NCI-H2029 (cell line): ENCODE data around the gene KCNK3.
"Not testable (repeated sequence)": the region's sequence is repeated elsewhere in the genome, so short reads cannot be mapped to it uniquely, and the experiment has no call there.

Experiments
- DNase-seq: peaks from one replicate; lab custom pipeline; 2025; lab: John Stamatoyannopoulos, UW

The KCNK3 gene

DNA sequence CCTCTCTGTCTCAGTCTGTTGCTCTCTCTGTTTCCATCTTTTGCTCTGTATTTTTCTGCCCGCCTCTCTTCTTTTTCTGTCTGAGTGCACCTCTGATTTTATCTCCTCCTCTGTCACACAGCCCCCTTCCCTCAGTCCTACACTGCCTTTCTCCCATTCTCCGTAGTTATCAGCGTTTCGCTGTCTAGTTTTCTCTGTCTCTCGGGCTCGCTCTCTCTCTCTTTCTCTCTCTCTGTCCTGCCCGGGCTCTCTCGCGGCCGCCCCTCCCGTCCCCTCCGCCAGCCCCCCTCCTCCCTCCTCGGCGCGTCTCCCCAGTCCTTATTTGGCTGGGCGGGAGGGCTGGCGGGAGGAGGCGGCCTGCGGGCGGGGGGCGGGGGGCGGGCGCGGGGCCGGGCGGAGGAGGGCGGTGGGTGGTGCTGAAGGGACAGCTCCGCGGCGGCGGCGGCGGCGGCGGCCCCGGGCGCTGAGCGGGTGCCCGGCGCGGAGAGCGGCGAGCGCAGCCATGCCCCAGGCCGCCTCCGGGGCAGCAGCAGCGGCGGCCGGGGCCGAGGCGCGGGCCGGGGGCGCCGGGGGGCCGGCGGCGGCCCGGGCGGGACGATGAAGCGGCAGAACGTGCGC lies at the start of gene KCNK3:
KCNK3 (plus strand) TSS at position 444 of the 618 bp plus-strand sequence; CDS start at position 598, 154 bp downstream.
- peak; percentile 52 for DNase-seq

DNA sequence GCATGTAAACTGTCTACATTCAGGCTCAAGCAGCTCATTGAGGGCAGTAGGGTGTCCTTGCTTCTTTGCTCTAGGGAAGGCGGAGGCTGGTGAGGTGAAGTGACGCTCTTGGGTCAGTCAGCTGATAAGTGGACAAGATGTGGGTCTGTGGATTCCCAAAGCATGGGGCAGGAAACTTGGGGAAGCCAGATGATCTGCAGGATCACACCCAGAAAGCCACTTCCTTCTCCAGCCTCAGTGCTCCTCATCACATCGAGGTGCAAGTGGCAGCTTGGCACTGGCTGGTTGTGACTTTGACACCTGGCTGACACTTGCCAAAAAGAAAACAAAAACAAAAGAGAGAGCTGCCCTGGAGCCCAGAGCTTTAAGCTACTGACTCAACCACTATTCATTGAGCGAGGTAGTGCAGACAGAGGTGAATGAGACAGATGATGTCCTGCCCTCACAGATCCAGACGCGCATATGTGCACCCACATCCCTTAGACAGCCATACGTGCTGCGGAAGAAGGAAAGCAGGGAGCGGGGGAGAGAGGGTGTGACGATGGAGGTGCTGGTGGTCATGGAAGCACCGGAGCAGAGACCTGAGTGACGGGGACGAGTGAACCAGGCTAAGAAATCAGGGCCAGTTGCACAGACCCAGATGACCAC lies 48.2 kb upstream of the KCNK3 start:
- DNase-seq, result no peak

- no peak for DNase-seq
Observed at GRCh38 chr2:26645762-26646161, 46.8 kb upstream of the KCNK3 start.

DNA sequence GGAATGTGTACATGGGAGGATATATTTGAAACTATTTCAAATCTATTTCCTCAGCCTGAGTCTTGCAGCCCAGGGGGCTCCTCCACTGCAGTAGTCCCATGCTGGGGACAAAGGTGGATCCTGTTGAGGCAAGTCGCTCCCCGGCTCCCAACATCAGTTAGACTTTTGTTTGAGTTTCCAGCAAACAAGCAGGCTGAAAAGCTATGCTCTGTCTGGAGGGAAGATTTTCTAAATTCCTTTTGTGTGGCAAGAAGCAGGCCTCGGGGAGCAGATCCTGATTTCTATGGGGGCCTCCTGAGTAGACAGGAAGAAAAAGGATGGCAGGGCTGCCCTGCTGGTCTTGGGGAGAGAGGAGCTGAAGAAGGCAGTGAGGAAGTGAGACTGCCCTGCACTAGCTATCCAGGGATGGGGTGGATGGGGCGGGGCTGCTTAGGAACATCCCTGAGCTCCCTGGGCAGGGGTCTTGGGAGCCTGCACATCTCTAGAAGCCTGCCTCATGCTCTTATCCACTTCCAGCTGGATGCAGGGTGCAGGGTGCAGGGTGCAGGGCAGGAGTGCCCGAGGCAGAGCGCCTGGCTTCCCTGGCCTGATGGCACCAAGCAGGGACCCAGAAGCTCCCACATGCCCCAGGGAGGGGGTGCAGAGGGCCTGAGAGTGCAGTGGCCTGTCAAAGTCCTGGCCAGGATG lies 45.4 kb upstream of the KCNK3 start:
- no peak for DNase-seq

GRCh38 chr2:26647981-26648380 lies 44.5 kb upstream of the KCNK3 start:
- no peak for DNase-seq

DNA sequence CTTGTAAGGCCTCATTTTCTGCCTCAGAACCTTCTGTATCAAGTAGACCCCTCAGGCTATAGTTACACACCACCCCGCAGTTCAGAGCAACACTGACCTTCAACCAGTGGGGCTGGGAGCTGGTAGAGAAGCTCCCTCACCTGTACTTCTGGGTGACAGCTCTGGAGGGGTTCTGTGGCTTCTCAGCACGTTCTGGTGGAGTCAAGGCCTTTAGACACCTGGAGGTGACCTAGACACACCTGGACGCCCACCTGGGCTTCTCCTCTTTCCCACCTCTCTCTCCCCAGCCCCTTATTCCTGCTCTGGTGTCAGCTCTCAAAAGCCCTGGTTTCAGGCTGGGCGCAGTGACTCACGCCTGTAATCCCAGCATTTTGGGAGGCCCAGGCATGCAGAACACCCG lies 44.0 kb upstream of the KCNK3 start:
- DNase-seq, result no peak

- DNase-seq, result no peak
Observed at GRCh38 chr2:26649322-26649721, 43.2 kb upstream of the KCNK3 start.

DNA sequence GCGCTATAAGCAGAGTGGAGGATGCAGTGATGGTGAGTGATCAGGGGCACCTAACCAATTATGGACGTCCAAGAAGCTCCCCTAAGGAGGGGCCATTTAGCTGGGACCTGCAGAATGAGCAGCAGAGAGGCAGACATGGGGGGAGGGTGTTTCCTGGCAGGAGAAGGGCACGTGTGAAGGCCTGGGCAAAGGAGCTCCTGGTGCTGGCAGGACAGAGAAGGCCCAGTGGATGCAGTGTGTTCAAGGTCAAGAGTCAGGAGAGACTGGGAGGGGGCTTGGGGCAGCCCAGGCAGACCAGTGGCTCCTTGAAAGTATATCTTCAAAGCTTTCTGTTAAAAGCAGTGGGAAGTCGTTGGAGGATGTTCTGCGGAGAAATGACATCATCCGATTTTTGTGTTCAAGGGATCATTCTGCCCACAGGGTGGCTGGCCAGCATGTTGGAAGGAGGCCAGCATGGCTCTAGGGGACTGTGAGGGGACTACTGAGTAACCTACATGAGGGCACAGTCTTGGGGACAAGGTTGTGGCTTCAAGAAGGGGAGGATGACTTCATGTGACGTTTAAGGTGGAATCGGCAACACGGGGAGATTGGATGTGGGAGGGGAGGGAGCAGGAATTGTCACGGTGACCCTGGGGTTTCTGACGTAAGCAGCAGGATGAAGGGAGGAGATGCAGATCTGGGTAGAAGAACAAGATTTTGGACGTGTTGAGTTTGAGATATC lies 42.4 kb upstream of the KCNK3 start:
- DNase-seq, result no peak

DNA sequence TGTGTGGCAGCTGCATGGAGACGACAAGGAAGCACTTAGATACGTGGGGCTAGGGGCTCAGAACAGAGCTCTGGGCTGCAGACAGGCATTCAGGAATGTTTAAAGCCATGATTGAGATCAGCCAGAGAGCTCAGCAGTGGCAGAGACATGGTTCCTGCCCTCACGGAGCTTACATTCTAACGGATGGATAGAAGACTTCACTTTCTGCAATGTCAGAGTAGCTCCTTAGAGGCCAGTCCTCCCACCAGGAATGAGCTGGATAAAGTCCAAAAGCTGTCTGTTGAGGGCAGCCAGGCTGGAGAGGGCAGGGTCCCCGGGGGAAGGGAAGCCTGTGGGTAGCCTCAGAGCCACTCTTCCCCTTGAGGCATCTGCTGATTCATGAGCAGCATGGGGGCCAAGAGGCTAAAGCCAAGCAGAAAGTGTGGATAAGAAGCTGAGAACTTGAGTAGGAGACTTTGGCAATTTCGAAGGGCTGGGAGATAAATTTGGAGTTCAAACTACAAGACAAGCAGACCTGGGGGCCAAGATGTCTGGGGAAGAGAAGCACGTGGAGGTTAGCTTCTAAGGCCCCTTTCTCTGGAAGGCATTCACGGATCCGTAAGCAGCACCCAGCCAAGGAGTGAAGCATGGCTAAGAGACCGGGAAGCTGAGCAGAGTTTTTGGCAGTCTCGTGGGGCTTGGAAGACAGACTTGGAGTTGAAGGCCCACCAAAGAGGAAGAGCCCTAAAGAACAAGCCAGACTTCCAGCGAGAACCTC lies 41.6 kb upstream of the KCNK3 start:
- no peak for DNase-seq

- no peak for DNase-seq
Observed at GRCh38 chr2:26651470-26651771, 41.1 kb upstream of the KCNK3 start.

- DNase-seq, result no peak
Observed at GRCh38 chr2:26651799-26652198, 40.7 kb upstream of the KCNK3 start.

- no peak for DNase-seq
Observed at GRCh38 chr2:26652361-26653041, 40.0 kb upstream of the KCNK3 start.

GRCh38 chr2:26653207-26654060 lies 39.1 kb upstream of the KCNK3 start:
- DNase-seq, result no peak

DNA sequence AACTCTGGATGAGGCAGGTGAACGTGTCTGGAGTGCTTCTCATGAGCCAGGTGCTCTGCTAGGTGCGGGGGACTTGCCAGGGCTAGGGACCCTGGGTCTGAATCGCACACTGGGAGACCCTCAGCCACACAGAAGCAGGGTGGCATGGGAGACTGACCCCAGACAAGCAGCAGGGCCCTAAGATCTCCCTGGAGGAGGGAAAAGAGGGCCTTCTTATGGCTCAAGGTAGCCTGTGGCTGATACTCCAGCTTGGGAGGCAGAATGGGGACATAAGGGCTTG lies 38.5 kb upstream of the KCNK3 start:
- DNase-seq, result no peak

- DNase-seq, result not testable (repeated sequence)
Observed at GRCh38 chr2:26655120-26655519, 37.4 kb upstream of the KCNK3 start.

GRCh38 chr2:26655611-26656195 lies 36.8 kb upstream of the KCNK3 start:
- DNase-seq, result no peak

DNA sequence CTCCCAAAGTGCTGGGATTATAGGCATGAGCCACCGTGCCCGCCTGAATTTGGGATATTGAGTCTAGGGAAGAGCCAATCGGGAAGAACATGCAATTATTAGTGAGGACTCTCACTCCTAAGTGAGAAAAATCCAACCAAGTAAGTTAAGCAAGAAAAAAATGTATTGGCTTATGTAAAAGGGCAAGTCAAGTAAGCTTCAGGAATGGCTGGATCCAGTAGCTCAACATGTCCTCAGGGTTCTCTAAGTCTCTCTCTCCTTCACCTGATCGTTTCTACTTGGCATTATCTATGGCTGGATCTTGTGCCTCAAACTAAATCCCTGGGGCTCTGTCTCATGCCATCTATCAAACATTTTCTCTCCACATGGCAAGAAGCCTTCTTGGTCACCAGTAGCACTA lies 35.3 kb upstream of the KCNK3 start:
- no peak for DNase-seq

- DNase-seq, result no peak
Observed at GRCh38 chr2:26658691-26659346, 33.7 kb upstream of the KCNK3 start.

- DNase-seq, result no peak
Observed at GRCh38 chr2:26660363-26660962, 32.1 kb upstream of the KCNK3 start.

GRCh38 chr2:26665296-26665695 lies 27.2 kb upstream of the KCNK3 start:
- DNase-seq, result not testable (repeated sequence)
